SK-N-SH (cell line): ENCODE measurements around the gene CACNA2D3. TPM values are rescaled to one million over a fixed set of nuclear protein-coding genes. Genes with fewer than 3 reads are reported as not detected.

Source experiments
- CTCF ChIA-PET: fragments of 300-600, 350-600 bp; formaldehyde crosslinking; extraction: SDS; loops from one replicate; lab custom pipeline; 2021; lab: Yijun Ruan, JAX
- POLR2A ChIA-PET: fragments of 350-600 bp; sonication (Branson Sonifier 250); formaldehyde crosslinking; extraction: SDS; loops from one replicate; lab custom pipeline; 2020; ENCODE audit warnings: antibody characterized with exemption, inconsistent platforms; lab: Yijun Ruan, JAX
- DNase-seq: peaks from one replicate; pipeline ENCODE4 v3.0.0; 2012
- H2AFZ ChIP-seq: fragments of 200-600 bp; sonication (generic); 2 replicates; pipeline ENCODE4 v1.8.1; 2016; ENCODE audit warnings: antibody characterized with exemption, mild to moderate bottlenecking, low read depth
- H3F3A ChIP-seq: fragments of 200-600 bp; sonication (generic); replicated peaks from 2 replicates; pipeline ENCODE3; 2016; ENCODE audit warnings: antibody characterized with exemption, mild to moderate bottlenecking; ENCODE audit not compliant: insufficient read depth
- H3K27ac ChIP-seq, 2 experiments: fragments of 200-500 bp in 1 of 2; fragments of 200-600 bp in 1 of 2; sonication (Bioruptor generic) in 1 of 2; sonication (generic), shearing (Covaris generic) in 1 of 2; 2 replicates each; pipeline versions ENCODE4 v1.5.1 to v1.6.1; 2014 to 2016; ENCODE audit warnings: low read depth in 2 of 2, inconsistent platforms in 1 of 2, low read length in 1 of 2, mild to moderate bottlenecking in 1 of 2, mixed read lengths in 1 of 2
- H3K27me3 ChIP-seq: fragments of 200-600 bp; sonication (generic), shearing (Covaris generic); 2 replicates; pipeline ENCODE4 v1.6.1; 2016; ENCODE audit warnings: mixed run types; ENCODE audit not compliant: insufficient read depth
- H3K36me3 ChIP-seq, 2 experiments: fragments of 200-500 bp in 1 of 2; fragments of 200-600 bp in 1 of 2; sonication (Bioruptor generic) in 1 of 2; sonication (generic) in 1 of 2; replicated peaks in 1 of 2; 2 replicates each; pipeline versions ENCODE3 to v1.5.1; 2014 to 2016; ENCODE audit warnings: low read length in 1 of 2, mild to moderate bottlenecking in 1 of 2; ENCODE audit not compliant: insufficient read depth in 2 of 2, control insufficient read depth in 1 of 2
- H3K4me1 ChIP-seq, 2 experiments: fragments of 200-500 bp in 1 of 2; fragments of 200-600 bp in 1 of 2; sonication (Bioruptor generic) in 1 of 2; sonication (generic), shearing (Covaris generic) in 1 of 2; 2 replicates each; pipeline versions ENCODE4 v1.5.1 to v1.6.1; 2014 to 2016; ENCODE audit warnings: low read depth in 1 of 2, low read length in 1 of 2, mixed run types in 1 of 2; ENCODE audit not compliant: insufficient read depth in 2 of 2, control insufficient read depth in 1 of 2
- H3K4me2 ChIP-seq: fragments of 200-600 bp; sonication (generic), shearing (Covaris generic); 2 replicates; pipeline ENCODE4 v1.6.1; 2017; ENCODE audit warnings: mixed run types
- H3K4me3 ChIP-seq, 2 experiments: fragments of 200-500 bp in 1 of 2; fragments of 200-600 bp in 1 of 2; sonication (Bioruptor generic) in 1 of 2; sonication (generic), shearing (Covaris generic) in 1 of 2; 2 replicates each; pipeline versions ENCODE4 v1.5.1 to v1.8.1; 2014 to 2016; ENCODE audit warnings: low read depth in 2 of 2, inconsistent platforms in 1 of 2, low read length in 1 of 2, mild to moderate bottlenecking in 1 of 2, mixed read lengths in 1 of 2, moderate library complexity in 1 of 2
- H3K79me2 ChIP-seq: fragments of 200-600 bp; sonication (generic); 2 replicates; pipeline ENCODE4 v1.8.1; 2017; ENCODE audit warnings: mild to moderate bottlenecking; ENCODE audit not compliant: insufficient read depth
- H3K9ac ChIP-seq: fragments of 200-600 bp; sonication (generic); 2 replicates; pipeline ENCODE4 v1.6.1; 2017; ENCODE audit warnings: mixed run types
- H3K9me2 ChIP-seq: fragments of 200-600 bp; sonication (generic); 2 replicates; pipeline ENCODE4 v1.6.1; 2017; ENCODE audit warnings: mixed run types
- H3K9me3 ChIP-seq: fragments of 200-600 bp; sonication (generic); 2 replicates; pipeline ENCODE4 v1.6.1; 2017; ENCODE audit warnings: mixed run types, mild to moderate bottlenecking, moderate library complexity
- H4K20me1 ChIP-seq: fragments of 200-600 bp; sonication (generic); 2 replicates; pipeline ENCODE4 v1.6.1; 2017; ENCODE audit warnings: mild to moderate bottlenecking, mixed run types; ENCODE audit not compliant: insufficient read depth
- CHD2 ChIP-seq: fragments of 150-350 bp; IDR thresholded peaks from 2 replicates; pipeline ENCODE4 v1.6.1; 2018; ENCODE audit warnings: low read length; ENCODE audit not compliant: partially characterized antibody
- GABPA ChIP-seq: IDR thresholded peaks from 2 replicates; pipeline ENCODE4 v1.4.0; 2012; ENCODE audit warnings: low read depth, mild to moderate bottlenecking
- GATA2 ChIP-seq: sonication (generic); formaldehyde crosslinking; IDR thresholded peaks from 2 replicates; pipeline ENCODE4 v1.5.0; 2020; ENCODE audit warnings: mild to moderate bottlenecking, missing genetic modification reagents
- JUND ChIP-seq: IDR thresholded peaks from 2 replicates; pipeline ENCODE4 v1.4.0; 2012
- NFIC ChIP-seq: IDR thresholded peaks from 2 replicates; pipeline ENCODE4 v1.4.0; 2012; ENCODE audit warnings: borderline replicate concordance
- NRF1 ChIP-seq: IDR thresholded peaks from 2 replicates; pipeline ENCODE4 v1.6.1; 2012; ENCODE audit warnings: low read depth, mild to moderate bottlenecking, low read length
- RFX5 ChIP-seq: IDR thresholded peaks from 2 replicates; pipeline ENCODE4 v1.6.1; 2012; ENCODE audit warnings: mild to moderate bottlenecking, improper control_type of control experiment, low read length
- SIN3A ChIP-seq: IDR thresholded peaks from 2 replicates; pipeline ENCODE4 v1.6.1; 2012; ENCODE audit warnings: low read depth, mild to moderate bottlenecking, low read length, moderate library complexity, borderline replicate concordance
- SMC3 ChIP-seq: IDR thresholded peaks from 2 replicates; pipeline ENCODE4 v1.6.1; 2012; ENCODE audit warnings: low read depth, low read length, improper control_type of control experiment
- WGBS: methylation state at CpG from one replicate; pipeline ENCODE4 v1.1.6; 2017; ENCODE audit warnings: low lambda C conversion rate; 5-methylcytosine and 5-hydroxymethylcytosine counted together
- polyA plus RNA-seq, 3 experiments: library from polyadenylated mRNA; depleted of rRNA; stranded (reverse); fragments of >200 nt; gene quantifications; 2 replicates each; pipeline ENCODE4 v1.2.3, GENCODE V29; 2012
- TF ChIP-seq, protein P1 (sequence below): IDR thresholded peaks from 2 replicates; pipeline ENCODE4 v1.6.1; 2012; ENCODE audit warnings: mild to moderate bottlenecking, low read depth, low read length, moderate library complexity
- TF ChIP-seq, protein P2 (sequence below): fragments of 150-350 bp; IDR thresholded peaks from 2 replicates; pipeline ENCODE4 v1.6.1; 2016; ENCODE audit warnings: mild to moderate bottlenecking, low read depth, low read length
- TF ChIP-seq, protein P3 (sequence below): IDR thresholded peaks from 2 replicates; pipeline ENCODE4 v1.4.0; 2012; ENCODE audit warnings: low read depth

The CACNA2D3 gene
- polyA plus RNA-seq, 1 of the 3 experiments (the other 2 are of a cell fraction): 0.15 TPM

DNA sequence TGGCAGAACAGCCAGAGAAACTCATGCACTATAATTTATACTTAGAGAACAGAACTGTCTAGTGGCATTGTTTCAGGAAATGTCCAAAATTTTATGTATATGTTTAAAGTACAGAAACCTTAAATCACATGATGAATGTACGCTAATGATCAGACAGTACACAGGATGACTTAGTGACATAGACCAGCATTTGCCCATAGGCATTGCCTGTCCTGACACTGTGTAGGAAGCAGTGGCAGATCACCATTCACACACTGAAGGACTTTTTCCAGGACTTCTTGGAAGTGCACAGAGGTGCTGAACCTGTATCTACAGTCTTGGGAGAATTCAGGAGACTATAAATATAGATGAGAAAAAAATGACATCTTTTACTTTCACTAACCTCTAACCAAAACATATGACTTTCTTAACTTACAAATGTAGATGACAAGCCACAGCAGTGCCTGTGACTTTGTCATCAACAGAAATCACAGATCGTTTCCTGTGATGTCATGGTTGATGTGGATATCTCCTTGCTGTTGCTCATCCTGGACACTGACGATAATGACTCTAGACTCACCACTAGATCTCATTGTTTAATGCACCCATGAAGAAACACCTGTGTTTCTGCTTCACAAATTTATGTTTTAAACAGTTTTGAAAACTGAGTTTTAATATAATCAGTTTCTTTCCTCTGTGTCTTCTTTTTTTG, 183.2 kb downstream of the CACNA2D3 start:
- Histone ChIP-seq H3K9me2 (no peaks in the 10 kb centered on the region), H3K9me3 (no peaks in the 10 kb centered on the region), H3F3A (no peaks in the 10 kb centered on the region), H3K27ac (no peak overlapping the region), H3K9ac (no peak overlapping the region), H4K20me1 (no peaks in the 10 kb centered on the region), H3K4me1 (no peaks in the 10 kb centered on the region; a peak in 1 of 4 replicates), H3K27me3 (no peaks in the 10 kb centered on the region), H2AFZ (no peak overlapping the region), H3K79me2 (no peaks in the 10 kb centered on the region), H3K4me3 (no peak overlapping the region), H3K4me2 (no peak overlapping the region), H3K36me3 (no peaks in the 10 kb centered on the region)
- TF ChIP-seq NFIC: no peak
- no peak for TF ChIP-seq RFX5
- TF ChIP-seq SIN3A: no peak
- TF ChIP-seq GATA2 (CRISPR knock-in tag): no peak
- no peak for TF ChIP-seq CHD2
- no peak for TF ChIP-seq NRF1
- TF ChIP-seq GABPA: no peak
- TF ChIP-seq, protein P1, sequence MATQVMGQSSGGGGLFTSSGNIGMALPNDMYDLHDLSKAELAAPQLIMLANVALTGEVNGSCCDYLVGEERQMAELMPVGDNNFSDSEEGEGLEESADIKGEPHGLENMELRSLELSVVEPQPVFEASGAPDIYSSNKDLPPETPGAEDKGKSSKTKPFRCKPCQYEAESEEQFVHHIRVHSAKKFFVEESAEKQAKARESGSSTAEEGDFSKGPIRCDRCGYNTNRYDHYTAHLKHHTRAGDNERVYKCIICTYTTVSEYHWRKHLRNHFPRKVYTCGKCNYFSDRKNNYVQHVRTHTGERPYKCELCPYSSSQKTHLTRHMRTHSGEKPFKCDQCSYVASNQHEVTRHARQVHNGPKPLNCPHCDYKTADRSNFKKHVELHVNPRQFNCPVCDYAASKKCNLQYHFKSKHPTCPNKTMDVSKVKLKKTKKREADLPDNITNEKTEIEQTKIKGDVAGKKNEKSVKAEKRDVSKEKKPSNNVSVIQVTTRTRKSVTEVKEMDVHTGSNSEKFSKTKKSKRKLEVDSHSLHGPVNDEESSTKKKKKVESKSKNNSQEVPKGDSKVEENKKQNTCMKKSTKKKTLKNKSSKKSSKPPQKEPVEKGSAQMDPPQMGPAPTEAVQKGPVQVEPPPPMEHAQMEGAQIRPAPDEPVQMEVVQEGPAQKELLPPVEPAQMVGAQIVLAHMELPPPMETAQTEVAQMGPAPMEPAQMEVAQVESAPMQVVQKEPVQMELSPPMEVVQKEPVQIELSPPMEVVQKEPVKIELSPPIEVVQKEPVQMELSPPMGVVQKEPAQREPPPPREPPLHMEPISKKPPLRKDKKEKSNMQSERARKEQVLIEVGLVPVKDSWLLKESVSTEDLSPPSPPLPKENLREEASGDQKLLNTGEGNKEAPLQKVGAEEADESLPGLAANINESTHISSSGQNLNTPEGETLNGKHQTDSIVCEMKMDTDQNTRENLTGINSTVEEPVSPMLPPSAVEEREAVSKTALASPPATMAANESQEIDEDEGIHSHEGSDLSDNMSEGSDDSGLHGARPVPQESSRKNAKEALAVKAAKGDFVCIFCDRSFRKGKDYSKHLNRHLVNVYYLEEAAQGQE: no peak
- no peak for TF ChIP-seq JUND
- TF ChIP-seq, protein P2, sequence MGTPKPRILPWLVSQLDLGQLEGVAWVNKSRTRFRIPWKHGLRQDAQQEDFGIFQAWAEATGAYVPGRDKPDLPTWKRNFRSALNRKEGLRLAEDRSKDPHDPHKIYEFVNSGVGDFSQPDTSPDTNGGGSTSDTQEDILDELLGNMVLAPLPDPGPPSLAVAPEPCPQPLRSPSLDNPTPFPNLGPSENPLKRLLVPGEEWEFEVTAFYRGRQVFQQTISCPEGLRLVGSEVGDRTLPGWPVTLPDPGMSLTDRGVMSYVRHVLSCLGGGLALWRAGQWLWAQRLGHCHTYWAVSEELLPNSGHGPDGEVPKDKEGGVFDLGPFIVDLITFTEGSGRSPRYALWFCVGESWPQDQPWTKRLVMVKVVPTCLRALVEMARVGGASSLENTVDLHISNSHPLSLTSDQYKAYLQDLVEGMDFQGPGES: no peak
- TF ChIP-seq, protein P3, sequence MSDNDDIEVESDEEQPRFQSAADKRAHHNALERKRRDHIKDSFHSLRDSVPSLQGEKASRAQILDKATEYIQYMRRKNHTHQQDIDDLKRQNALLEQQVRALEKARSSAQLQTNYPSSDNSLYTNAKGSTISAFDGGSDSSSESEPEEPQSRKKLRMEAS: no peak
- no peak for TF ChIP-seq SMC3
- DNase-seq: no peak
- ChIA-PET POLR2A (no interaction called here), CTCF (no interaction called here)
- 7% methylated on average over 3 of the region's 3 CpGs for WGBS
